GM19467 (cell line): ENCODE data around the gene TOX3.

ENCODE experiments used
- ATAC-seq: cut with Tn5 transposase; IDR thresholded peaks from one replicate; pipeline ENCODE4 v1.9.1; 2021; ENCODE audit warnings: mild to moderate bottlenecking, moderate library complexity; ENCODE audit not compliant: unreplicated experiment

The TOX3 gene

GRCh38 chr16:52496051-52496876 is 50.7 kb downstream of the TOX3 start:
- no peak for ATAC-seq

- ATAC-seq: no peak
Observed at GRCh38 chr16:52494621-52495020, 52.3 kb downstream of the TOX3 start.

GRCh38 chr16:52494145-52494544 is 52.8 kb downstream of the TOX3 start:
- ATAC-seq: no peak

GRCh38 chr16:52492789-52493357 is 54.1 kb downstream of the TOX3 start:
- ATAC-seq: no peak

DNA sequence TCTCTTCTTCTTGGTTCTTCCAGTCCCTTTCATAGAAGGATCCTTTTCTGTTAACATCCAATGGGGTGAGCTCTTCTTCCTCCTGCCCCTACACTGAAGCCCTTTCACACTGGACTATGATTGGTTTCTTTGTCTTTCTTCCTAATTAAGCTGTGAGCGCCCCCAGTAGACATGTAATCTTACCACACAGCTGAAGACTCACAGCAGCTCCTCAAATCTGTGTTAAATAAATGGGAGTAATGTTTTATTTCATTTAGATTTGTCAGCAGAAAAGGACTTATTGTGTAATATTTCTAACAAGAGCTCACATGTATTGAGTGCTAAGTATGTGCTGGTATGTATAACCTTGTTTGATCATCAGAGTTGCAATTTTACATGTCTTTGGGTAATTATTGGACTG is 55.7 kb downstream of the TOX3 start:
- no peak for ATAC-seq

- ATAC-seq: no peak
Observed at GRCh38 chr16:52489894-52490293, 57.0 kb downstream of the TOX3 start.

- ATAC-seq: no peak
Observed at GRCh38 chr16:52488837-52489289, 58.1 kb downstream of the TOX3 start.

- no peak for ATAC-seq
Observed at GRCh38 chr16:52487849-52488457, 59.0 kb downstream of the TOX3 start.

GRCh38 chr16:52480237-52480636 is 66.7 kb downstream of the TOX3 start:
- no peak for ATAC-seq

DNA sequence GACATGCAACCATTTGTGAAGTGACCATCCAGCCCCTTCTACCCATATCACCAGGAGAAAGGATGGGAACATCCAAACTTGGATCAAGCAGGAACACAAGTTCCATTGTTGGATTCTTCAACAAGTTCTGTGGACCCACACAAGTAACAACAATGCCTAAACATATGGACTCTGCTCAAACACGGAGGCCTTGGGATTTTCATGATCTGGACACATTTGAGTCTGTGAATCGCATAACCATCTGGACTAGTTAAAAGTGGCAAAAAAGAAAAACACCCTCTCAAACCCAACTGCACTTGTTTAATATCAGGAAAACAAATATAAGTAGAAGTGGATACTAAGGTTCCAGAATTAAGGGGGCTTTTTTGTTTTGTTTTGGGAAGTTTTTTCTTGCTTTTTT is 70.8 kb downstream of the TOX3 start:
- no peak for ATAC-seq

GRCh38 chr16:52474679-52475078 is 72.3 kb downstream of the TOX3 start:
- no peak for ATAC-seq

DNA sequence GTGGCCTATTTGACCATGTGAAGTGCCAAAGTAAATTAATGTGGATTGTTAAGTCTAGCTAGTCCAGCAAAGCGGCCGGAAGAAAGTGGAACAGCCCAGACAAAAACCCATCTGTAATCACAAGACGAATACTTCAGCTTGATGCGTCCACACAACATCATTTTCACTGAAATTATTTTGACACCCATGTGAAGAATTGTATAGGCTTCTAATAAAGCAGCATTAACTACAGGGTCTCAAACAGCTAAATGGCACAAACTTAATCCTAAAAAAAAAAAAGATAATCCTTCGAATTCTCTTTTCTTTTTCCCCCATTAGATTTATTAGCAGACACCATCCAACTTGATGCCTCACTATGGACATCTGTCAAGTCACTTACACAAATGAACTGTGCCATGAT is 73.8 kb downstream of the TOX3 start:
- no peak for ATAC-seq

- ATAC-seq: no peak
Observed at GRCh38 chr16:52471650-52472370, 75.1 kb downstream of the TOX3 start.

DNA sequence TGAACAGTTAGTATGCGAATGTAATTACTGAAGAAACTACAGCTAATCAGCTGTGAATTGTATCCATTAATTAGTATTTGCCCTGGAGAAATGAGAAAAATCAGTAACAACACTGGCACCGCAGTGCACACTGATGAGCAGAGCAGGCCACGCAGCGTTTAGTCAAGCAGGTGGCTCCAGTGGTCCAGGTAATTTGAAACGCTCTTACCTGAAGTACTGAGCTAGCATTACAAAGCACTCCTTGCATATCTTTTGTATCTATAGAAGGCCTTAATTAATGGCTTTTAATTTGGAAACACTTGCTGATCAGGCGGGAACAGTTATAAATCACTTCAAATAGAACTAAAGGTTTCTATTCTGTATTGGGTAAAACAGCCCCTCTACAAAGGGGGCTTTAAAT is 76.4 kb downstream of the TOX3 start:
- ATAC-seq: no peak

DNA sequence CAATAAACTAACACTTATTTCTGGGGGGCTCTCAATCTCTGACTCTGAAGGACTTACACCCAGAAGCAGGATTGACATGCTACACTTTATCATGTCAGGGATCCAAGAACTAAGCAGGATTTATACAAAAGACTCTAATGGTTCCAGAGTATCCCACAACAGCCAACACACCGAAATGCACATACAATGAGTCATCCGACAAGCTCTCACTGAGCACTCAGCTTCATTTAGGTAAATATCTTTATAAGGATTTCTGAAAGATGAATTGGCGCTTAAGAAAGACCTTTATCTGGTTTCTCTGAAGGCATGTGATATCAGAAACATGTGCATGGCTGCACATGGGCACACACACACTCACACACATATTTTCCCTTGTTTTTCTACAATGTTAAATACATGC is 77.2 kb downstream of the TOX3 start:
- no peak for ATAC-seq

DNA sequence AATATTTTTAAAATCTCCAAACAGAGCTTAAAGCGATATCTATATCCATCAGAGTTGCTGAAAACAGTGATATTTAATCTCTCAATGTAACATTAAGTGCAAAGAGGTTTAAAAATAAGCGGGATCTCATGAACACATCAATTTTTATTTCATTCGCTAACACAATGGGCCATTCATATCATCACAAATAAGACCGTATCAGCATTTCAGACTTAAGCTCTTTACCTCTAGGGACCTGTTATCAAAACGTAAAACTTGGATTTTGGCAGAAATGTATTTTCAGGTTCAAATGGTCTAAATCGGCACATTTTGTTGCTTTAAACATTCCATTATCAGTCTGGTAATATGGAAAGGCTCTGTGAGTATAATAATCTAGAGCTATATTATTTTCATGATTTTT is 77.9 kb downstream of the TOX3 start:
- no peak for ATAC-seq

DNA sequence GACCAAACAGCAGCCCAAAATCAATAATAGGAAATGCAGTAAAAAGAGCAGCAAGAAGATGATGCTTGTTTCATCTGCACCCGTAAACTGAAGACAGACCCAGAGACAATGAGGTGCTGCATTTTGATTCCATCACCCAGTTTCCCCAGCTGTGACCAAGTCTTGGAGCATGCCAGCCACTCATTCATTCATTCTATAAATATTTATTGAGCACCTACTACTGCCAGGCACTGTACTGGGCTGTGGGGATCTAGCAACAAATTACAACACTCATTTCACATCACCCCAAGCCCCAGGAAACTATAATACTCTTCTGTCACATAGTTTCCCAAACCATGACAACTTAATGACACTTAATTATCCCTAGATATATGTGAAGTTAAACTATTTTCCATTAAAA is 79.2 kb downstream of the TOX3 start:
- no peak for ATAC-seq

DNA sequence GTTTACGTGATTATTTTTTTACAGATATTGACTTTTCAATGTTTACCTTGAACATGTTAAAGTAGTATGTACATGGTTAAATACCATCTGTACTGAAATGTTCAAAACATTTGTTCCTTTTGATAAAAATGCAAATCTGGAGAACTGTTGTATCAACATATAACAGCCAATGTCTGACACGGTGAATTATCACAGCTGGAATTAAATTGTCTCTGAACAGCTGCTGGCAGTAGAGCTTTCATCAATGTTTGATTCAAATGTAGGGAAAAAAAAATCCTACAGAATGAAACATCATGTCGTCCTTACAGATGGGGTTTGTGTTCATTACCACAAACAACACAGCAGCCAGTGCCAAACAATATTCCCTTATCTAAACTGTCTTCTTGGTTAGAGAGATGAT is 79.9 kb downstream of the TOX3 start:
- no peak for ATAC-seq

DNA sequence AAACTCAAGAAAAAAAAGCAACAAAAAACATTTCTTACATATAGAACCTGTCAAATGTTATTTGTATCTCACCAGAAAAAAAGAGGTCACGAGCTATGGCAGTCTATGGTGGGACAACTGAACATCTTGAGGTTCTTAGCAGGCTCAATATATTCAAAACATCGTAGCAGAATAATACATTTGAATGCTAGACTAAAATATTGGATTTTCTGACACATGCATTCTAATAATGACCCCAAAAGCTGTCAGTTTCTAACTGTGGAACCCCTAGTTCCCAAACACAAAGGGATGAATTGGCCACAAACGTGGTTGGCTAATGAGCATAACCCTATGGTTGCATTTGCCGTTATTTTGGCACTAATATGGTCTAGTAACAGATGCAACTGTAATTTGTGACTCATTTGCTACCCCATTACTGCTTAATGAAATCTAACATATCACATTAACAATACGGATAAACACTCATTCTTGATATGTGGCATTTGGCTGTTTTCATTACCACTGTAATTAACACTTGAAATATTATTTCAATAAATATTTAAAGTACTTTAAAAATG is 81.2 kb downstream of the TOX3 start:
- ATAC-seq: no peak

DNA sequence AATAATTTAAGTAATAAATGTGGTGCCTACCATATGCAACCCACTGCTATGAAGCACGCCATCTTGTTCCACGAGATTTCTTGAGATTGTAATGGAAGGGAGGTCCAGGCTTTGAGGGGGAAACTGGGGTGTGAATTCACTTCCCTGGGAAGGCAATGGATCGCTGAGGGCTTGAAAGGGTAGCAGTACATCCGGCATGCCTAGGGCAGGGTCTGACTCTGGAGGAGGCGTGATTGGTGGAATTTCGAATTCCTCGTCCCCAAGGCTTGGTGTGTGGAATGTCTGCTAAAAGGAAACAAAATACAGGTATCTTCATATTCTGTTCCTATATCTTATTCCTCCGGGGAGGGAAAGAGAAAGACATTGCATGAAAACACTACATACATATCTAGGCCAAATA is 83.0 kb downstream of the TOX3 start:
- ATAC-seq: no peak

GRCh38 chr16:52462816-52463215 is 84.1 kb downstream of the TOX3 start:
- ATAC-seq: no peak
